ENCODE results near the gene STAC3. TPM values are rescaled to one million over a fixed set of nuclear protein-coding genes. Genes with fewer than 3 reads are reported as not detected.

STAC3 gene
- total RNA-seq, 1 experiment from 2014 or later = 2.2 TPM

GRCh38 chr12:57201219-57201618, 49.8 kb downstream of the STAC3 start:
- ChIA-PET CTCF (no interaction called here), POLR2A (ENCODE audit: unreplicated experiment) (no interaction called here)
- no peaks in the 10 kb centered on the region for H3K27me3 ChIP-seq (ENCODE audit: insufficient read depth, low read depth)
- H3K4me1 ChIP-seq (replicated peaks; ENCODE audit: insufficient read depth) = no peaks in the 10 kb centered on the region
- H3F3A ChIP-seq (ENCODE audit: insufficient read depth, low read depth) = no peaks in the 10 kb centered on the region
- no peak overlapping the region for H3K4me2 ChIP-seq
- no peaks in the 10 kb centered on the region for H3K36me3 ChIP-seq (ENCODE audit: low read depth)
- H4K20me1 ChIP-seq (ENCODE audit: insufficient read depth) = no peaks in the 10 kb centered on the region
- H3K4me3 ChIP-seq = no peak overlapping the region
- no TSS peak for BruUV-seq (replicated peaks)
- intact Hi-C loops (cut with micrococcal nuclease; ENCODE audit: unreplicated experiment) = no loop called here
- H3K27ac ChIP-seq = no peak overlapping the region
- no peaks in the 10 kb centered on the region for H3K9me3 ChIP-seq (ENCODE audit: insufficient read depth, low read depth)
- no peaks in the 10 kb centered on the region for H3K79me2 ChIP-seq (ENCODE audit: low read depth)
- no peaks in the 10 kb centered on the region for H3K9me2 ChIP-seq (ENCODE audit: insufficient read depth)
- no peak for DNase-seq
- H2AFZ ChIP-seq = no peak overlapping the region
- no peak for TF ChIP-seq CTCF (conservative IDR thresholded peaks at IDR 0.05)
- no peak for TF ChIP-seq EZH2 (IDR thresholded peaks at IDR 0.05; ENCODE audit: low read depth)

DNA sequence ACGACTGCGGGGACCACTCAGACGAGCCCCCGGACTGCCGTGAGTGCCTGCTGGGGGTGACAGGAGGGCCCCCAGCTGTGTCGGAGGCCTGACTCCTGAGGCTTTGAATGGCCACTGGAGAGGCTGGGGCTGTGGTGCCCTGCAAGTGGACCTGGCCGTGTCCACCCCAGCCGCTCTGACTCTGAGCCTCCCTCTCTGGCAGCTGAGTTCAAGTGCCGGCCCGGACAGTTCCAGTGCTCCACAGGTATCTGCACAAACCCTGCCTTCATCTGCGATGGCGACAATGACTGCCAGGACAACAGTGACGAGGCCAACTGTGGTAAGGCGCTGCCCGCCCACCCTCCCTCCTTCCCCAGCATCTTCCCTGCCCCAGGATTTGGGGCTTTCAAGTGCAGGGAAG, 50.5 kb downstream of the STAC3 start:
- no peak overlapping the region for H2AFZ ChIP-seq
- H3K79me2 ChIP-seq (ENCODE audit: low read depth) = no peaks in the 10 kb centered on the region
- no peaks in the 10 kb centered on the region for H3K4me1 ChIP-seq (replicated peaks; ENCODE audit: insufficient read depth)
- no peaks in the 10 kb centered on the region for H3K9me2 ChIP-seq (ENCODE audit: insufficient read depth)
- H3K4me2 ChIP-seq = no peak overlapping the region
- H3K4me3 ChIP-seq = no peak overlapping the region
- H3K27ac ChIP-seq = no peak overlapping the region
- CTCF ChIA-PET = no interaction called here
- no TSS peak for BruUV-seq (replicated peaks)
- H3K27me3 ChIP-seq (ENCODE audit: insufficient read depth, low read depth) = no peaks in the 10 kb centered on the region
- no peaks in the 10 kb centered on the region for H3K36me3 ChIP-seq (ENCODE audit: low read depth)
- no peaks in the 10 kb centered on the region for H3F3A ChIP-seq (ENCODE audit: insufficient read depth, low read depth)
- no peak for DNase-seq
- no peaks in the 10 kb centered on the region for H4K20me1 ChIP-seq (ENCODE audit: insufficient read depth)
- no peak for TF ChIP-seq EZH2 (IDR thresholded peaks at IDR 0.05; ENCODE audit: low read depth)
- TF ChIP-seq CTCF (conservative IDR thresholded peaks at IDR 0.05) = no peak
- H3K9me3 ChIP-seq (ENCODE audit: insufficient read depth, low read depth) = no peaks in the 10 kb centered on the region
- intact Hi-C loops (cut with micrococcal nuclease; ENCODE audit: unreplicated experiment) = no loop called here
- POLR2A ChIA-PET (ENCODE audit: unreplicated experiment) = no interaction called here

GRCh38 chr12:57199191-57199590, 51.8 kb downstream of the STAC3 start:
- POLR2A ChIA-PET (ENCODE audit: unreplicated experiment) = no interaction called here
- Histone ChIP-seq H2AFZ (no peak overlapping the region), H3K9me2 (ENCODE audit: insufficient read depth) (no peaks in the 10 kb centered on the region), H3K4me2 (no peak overlapping the region), H3K36me3 (ENCODE audit: low read depth) (no peaks in the 10 kb centered on the region), H3K27me3 (ENCODE audit: insufficient read depth, low read depth) (no peaks in the 10 kb centered on the region), H3K4me3 (no peak overlapping the region), H3K4me1 (replicated peaks; ENCODE audit: insufficient read depth) (no peaks in the 10 kb centered on the region), H3K27ac (no peak overlapping the region), H3F3A (ENCODE audit: insufficient read depth, low read depth) (no peaks in the 10 kb centered on the region), H4K20me1 (ENCODE audit: insufficient read depth) (no peaks in the 10 kb centered on the region), H3K79me2 (ENCODE audit: low read depth) (no peaks in the 10 kb centered on the region), H3K9me3 (ENCODE audit: insufficient read depth, low read depth) (no peaks in the 10 kb centered on the region)
- no peak for DNase-seq
- intact Hi-C loops (cut with micrococcal nuclease; ENCODE audit: unreplicated experiment) = no loop called here
- CTCF ChIA-PET = no interaction called here
- TF ChIP-seq CTCF (conservative IDR thresholded peaks at IDR 0.05) = no peak
- no peak for TF ChIP-seq EZH2 (IDR thresholded peaks at IDR 0.05; ENCODE audit: low read depth)
- no TSS peak for BruUV-seq (replicated peaks)

Data from PC-9 (cell line).